Islet of Langerhans (tissue), 1 donor: ENCODE data around the gene FBXO33.
"Not testable (repeated sequence)": the region's sequence is repeated elsewhere in the genome, so short reads cannot be mapped to it uniquely, and the experiment has no call there.

Source experiments
- FAIRE-seq: peaks from one replicate; lab custom pipeline; 2011; peaks lifted over from hg19 to GRCh38; lab: Jason Lieb, UNC

FBXO33 gene

DNA sequence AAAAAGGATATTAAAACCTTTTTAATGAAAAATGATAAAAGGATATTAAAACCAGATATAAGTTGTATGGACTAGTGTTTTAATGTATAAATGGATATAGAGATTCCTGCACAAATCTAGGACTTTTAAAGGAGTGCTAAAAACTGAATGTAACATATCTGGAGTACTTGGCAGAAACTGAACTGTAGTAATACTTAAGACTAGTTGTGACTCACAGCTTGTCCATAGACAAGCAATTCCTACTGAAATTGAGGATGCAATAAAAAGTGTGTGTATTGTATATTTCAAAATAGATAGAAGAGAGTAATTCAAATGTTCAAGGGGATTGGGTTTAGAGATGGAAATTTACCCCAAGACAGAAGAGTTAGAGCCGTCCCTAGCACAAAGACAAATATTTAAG is 59.6 kb downstream of the FBXO33 start:
- no peak for FAIRE-seq

DNA sequence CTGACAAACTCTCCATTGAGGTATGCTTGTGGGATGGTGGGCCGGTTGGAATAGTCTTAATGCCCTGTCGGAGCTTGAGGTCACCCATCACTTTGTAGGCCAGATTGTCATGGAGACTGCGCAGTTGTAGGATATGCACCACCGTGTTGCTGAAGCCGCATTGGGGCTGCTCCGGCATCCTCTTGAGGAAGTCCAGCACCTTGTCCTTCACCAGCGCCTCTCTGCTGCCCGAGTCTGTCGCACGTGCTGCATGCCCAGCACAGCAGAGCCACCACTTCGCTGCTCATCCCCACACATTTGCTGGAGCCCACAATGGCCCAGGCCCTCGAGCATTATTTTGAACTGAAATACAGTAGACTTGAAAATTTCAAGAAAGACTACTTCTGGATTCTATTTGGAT is 61.8 kb downstream of the FBXO33 start:
- FAIRE-seq, result no peak

GRCh38 chr14:39369029-39369428 is 63.2 kb downstream of the FBXO33 start:
- FAIRE-seq, result no peak

DNA sequence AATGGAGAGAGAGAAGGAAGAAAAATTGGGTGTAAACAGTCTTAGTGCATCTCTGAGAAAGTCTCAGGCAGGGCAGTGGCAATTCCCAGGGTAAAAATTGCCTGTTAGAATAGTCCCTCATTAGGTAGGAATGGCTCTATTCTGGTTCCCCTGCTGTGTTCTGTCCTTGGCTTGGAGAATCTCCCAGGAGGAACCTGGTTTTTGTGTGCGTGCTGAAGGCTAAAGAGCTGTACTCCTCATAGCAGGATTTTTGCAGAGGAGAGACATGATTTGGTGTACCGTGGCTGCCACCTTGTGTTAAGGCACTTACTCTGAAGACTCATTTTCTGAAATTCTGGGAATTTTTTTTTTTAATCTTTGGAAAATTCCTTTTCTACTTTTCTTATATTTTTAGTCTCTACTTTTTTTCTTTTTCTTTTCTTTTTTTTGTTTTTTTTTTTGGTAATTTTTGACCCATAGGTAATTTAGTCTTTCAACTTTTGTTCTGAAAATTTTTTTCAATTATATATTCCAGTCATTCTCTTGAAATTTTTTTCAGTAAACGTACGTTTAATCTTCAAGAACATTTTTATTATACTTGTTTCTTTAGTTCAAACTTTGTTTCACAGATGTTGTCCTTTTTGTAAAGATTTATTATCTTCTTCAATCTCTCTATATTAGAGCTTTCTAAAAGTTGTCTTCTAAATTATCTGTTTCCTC is 63.8 kb downstream of the FBXO33 start:
- peak; percentile 98 for FAIRE-seq

GRCh38 chr14:39367387-39367751 is 64.9 kb downstream of the FBXO33 start:
- no peak for FAIRE-seq

DNA sequence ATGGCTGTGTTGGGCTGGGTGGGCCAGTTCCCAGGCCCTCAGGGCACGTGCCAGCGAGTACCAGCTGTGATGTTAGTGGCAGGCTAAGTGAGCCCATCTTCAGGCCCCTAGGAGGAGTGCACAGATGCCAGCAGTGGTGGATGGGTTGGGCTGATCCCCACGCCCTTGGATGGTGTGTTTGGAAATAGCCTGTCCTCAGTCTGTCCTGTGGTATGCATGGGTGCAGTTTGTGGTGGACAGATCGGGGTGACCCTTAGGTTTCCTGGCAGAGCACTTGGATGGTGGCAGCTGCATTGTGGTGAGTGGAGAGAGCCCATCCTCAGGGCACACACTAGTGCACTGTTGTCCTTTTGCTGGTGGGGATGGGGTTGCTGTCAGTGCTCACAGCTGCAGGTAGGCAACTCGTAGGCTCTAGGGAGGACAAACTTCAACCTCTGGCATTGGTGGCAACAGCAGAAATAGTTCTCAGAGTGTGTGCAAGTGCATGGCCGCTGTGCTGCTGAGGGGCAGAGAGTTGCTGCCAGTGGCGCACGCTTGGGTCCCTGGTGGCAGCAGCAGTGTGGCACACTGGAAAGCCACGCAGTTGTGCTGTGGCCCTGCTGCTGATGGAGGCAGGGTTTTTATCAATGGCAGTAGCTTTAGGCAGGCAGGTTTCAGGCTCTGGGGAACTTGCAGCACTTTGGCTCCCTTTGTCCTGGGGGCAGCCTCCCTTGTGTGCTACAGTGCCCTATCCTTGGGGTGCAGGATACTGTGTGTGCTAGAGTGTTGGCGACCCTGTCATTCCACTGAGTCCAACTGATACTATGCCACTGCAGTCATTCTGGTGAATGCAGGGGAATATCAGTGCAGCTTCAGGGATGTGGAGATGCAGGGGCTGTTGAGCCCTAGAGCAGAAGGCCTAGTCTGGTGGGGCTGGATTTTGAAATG is 65.5 kb downstream of the FBXO33 start:
- no peak for FAIRE-seq

DNA sequence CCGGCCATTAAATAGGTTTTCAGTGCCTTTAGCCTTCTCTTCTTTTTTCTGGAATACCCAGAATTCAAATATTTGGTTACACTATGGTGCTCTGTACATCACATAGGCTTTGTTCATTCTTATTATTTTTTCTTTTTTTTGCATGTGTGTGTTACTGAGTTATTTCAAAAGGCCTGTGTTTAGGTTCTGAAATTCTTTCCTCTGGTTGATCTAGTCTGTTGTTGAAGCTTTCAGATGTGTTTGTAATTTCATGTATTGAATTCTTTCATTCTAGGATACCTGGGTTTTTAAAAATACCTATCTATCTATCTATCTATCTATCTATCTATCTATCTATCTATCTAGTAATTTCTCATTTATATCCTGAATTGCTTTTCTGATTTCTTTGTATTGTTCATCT is 66.9 kb downstream of the FBXO33 start:
- FAIRE-seq, result peak; percentile 30

- no peak for FAIRE-seq
These were observed 67.7 kb downstream of the FBXO33 start for GRCh38 chr14:39364509-39364908.

DNA sequence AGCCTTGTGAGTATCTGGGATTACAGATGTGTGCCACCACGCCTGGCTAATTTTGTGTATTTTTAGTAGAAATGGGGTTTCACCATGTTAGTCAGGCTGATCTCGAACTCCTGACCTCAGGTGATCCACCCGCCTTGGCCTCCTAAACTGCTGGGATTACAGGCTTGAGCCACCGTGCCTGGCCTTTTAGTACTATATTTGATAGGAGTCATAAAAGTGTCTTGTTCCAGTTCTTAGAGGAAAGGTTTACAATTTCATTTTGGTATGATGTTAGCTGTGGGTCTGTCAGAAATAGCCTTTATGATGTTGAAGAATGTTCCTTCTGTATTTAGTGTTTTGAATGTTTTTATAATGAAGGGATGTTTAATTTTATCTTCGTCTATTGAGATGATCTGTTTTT is 70.7 kb downstream of the FBXO33 start:
- FAIRE-seq, result not testable (repeated sequence)

DNA sequence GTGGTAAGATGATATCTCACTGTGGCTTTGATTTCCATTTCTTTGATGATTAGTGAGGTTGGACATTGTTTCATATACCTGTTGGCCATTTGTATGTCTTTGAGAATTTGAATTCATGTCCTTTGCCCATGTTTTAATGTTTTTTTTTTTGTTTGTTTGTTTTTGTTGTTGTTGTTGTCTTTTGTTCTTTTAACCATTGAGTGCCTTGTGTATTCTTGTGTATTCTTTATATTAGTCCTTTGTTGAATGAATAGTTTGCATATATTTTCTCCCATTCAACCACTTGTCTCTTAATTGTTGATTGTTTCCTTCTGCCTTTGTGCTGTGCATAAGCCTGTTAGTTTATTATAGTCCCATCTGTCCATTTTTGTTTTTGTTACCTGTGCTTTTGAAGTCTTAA is 71.9 kb downstream of the FBXO33 start:
- FAIRE-seq, result no peak

GRCh38 chr14:39359069-39359468 is 73.2 kb downstream of the FBXO33 start:
- FAIRE-seq, result not testable (repeated sequence)

- no peak for FAIRE-seq
These were observed 80.5 kb downstream of the FBXO33 start for GRCh38 chr14:39351708-39352107.

- no peak for FAIRE-seq
These were observed 81.4 kb downstream of the FBXO33 start for GRCh38 chr14:39350866-39351265.
